Measurements from ENCODE around the gene LYSET. TPM values are rescaled to one million over a fixed set of nuclear protein-coding genes. Genes with fewer than 3 reads are reported as not detected.

Gene LYSET, protein sequence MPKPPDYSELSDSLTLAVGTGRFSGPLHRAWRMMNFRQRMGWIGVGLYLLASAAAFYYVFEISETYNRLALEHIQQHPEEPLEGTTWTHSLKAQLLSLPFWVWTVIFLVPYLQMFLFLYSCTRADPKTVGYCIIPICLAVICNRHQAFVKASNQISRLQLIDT
- 11.7 and 12.1 TPM in 2 replicates for total RNA-seq

DNA sequence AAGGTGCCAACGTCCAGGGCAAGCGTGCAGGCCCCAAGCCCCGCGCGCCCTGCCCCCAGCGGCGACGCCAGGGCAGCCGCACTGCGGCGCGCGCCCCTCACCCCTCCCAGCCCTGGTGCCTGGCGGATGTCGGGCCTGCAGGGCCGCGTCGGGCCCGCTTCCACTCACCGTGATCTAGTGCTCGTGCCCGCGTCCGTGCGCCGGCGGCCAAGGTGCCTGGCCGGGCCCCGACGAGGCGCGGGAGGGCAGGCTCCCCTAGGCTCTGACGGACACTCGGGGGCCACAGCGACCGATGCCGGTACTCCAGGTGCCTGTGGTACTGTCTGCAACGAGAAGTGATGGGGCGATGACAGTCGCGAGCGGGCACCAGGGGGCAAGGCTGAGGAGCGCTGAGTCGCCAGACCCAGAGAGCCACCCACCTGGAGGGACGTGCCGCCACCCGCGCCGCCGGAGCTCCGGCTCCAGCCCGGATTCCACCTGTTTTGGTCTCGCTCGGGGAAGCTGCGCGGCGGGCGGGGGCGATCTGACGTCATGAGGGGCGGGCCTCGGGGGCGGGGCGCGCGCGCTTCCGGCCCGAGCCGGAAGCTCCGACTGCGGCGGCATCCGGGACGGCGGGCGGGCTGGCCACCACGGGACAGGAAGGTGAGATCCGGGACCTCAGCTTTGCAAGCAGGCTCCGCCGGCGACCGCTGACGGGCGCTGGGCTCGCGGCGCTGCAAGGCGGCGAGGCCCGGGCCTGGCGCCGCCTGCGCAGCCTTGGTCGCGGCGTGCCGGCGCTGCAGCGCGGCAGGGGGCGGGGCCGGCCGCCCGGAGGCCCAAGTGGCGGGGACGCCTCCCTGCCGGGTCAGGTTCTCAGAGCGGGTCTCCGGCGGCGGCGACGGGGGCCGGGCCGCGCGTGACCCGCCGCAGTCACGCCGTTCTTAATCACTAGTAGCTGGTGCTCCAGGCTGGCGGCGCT lies at the start of gene LYSET, which contains the start of gene MOAP1:
Gene LYSET, plus strand, starts transcription at position 927 of the 958 bp plus-strand sequence. CDS start 89 bp downstream, outside the sequence.
Gene MOAP1, minus strand, starts transcription at position 507 of the 958 bp plus-strand sequence. CDS start 655 bp downstream, outside the sequence.

GRCh38 chr14:93206793-93207467 lies 21.8 kb downstream of the LYSET start, which contains the start of the genes GON7 and UBR7:
GON7 (minus strand) TSS chr14:93207065; CDS start chr14:93207037, 28 bp downstream.
UBR7 (plus strand) TSS chr14:93207256; CDS start chr14:93207292, 36 bp downstream.

Other genes with a start within 250 kb of the LYSET start
- 11.6 and 11.9 TPM in 2 replicates for gene ITPK1, start 69.4 kb upstream of the LYSET start, total RNA-seq
- gene MOAP1, start 420 bp upstream of the LYSET start, total RNA-seq = 37.3 and 37.9 TPM in 2 replicates
- gene GON7, start 21.7 kb downstream of the LYSET start, total RNA-seq = 16.5 and 20.4 TPM in 2 replicates
- 39.8 and 52.1 TPM in 2 replicates for gene UBR7, start 21.9 kb downstream of the LYSET start, total RNA-seq
- gene BTBD7, start 147.7 kb downstream of the LYSET start, total RNA-seq = 29.9 and 30.3 TPM in 2 replicates
- gene COX8C, start 161.9 kb downstream of the LYSET start, total RNA-seq = not detected in 2 replicates
- gene UNC79, start 245.6 kb downstream of the LYSET start, total RNA-seq = under 0.01 TPM in 2 replicates

Measured in dermis lymphatic vessel endothelial cell (primary cell).